GM19372 (cell line): ENCODE results near the gene AFF4.
"Not testable (repeated sequence)": the region's sequence is repeated elsewhere in the genome, so short reads cannot be mapped to it uniquely, and the experiment has no call there.

Experiments
- ATAC-seq: cut with Tn5 transposase; IDR thresholded peaks from one replicate; pipeline ENCODE4 v1.9.1; 2021; ENCODE audit warnings: mild to moderate bottlenecking, low read depth, moderate library complexity; ENCODE audit not compliant: unreplicated experiment

Gene AFF4

GRCh38 chr5:132956166-132956799, 7.2 kb downstream of the AFF4 start:
- not testable (repeated sequence) for ATAC-seq

DNA sequence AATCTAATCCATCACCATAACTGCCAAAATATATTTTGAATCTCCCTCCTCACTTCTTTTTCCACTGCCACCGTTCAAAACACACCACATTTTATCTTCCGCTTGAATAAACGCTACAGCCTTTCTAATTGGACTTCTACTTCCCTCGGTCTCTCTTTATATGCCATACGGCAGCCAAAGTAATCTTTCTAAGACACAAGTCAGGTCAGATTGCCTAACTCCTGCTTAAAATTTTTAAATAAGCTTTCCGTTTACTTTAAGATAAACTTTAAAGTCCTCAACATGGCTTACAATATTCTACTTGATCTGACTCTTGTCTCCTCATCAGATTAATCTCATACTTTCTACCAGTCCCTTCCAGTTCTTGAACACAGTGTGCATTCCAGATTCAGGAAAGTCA, 9.7 kb downstream of the AFF4 start:
- no peak for ATAC-seq

DNA sequence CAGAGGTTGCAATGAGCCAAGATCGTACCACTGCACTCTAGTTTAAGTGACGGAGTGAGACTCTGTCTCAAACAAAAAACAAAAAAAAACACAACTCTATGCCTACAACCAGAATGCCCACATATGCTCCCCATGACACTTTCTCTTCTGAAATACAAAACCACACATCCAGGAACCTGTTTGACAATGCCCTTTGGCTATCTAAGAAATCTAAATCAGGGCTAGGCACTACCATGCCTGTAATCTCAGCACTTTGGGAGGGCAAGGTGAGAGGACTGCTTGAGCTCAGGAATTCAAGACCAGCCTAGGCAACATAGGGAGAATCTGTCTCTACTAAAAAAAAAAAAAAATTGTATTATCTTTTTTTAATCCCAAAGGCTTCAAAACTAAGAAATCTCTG, 10.6 kb downstream of the AFF4 start:
- no peak for ATAC-seq

GRCh38 chr5:132951897-132952296, 11.5 kb downstream of the AFF4 start:
- no peak for ATAC-seq

- ATAC-seq = no peak
Observed at GRCh38 chr5:132949136-132949535, 14.3 kb downstream of the AFF4 start.

DNA sequence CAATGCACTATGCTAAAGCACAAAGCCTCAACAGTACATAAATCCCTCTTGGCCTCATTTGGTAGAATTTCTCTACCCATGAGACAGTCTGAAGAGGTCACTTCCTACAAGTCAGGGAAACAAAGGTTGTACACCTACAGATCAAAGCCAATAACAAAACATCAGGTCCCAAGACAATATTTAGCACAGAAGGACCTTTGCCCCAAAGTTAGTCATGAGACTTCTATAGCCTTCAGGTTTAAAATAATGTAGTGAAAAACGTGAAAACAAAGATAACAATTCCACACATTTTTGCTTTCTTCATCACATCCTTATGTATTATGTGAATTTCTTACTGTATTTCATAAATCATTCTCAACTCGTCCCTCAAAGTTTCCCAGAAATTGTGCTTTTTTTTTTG, 15.8 kb downstream of the AFF4 start:
- ATAC-seq = no peak

- not testable (repeated sequence) for ATAC-seq
Observed at GRCh38 chr5:132945315-132945714, 18.1 kb downstream of the AFF4 start.

GRCh38 chr5:132943362-132944022, 19.9 kb downstream of the AFF4 start:
- ATAC-seq = no peak

DNA sequence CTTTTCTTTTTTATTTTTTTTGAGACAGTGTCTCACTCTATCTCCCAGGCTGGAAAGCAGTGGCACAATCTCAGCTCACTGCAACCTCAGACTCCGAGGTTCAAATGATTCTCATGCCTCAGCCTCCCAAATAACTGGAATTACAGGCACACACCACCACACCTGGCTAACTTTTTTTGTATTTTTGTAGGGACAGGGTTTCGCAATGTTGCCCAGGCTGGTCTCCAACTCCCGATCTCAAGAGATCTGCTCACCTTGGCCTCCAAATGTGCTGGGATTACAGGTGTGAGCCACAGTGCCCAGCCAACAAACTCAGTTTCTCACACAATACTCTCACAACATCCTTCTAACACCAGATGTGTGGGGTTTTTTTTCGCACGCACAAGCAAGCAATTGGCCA, 22.1 kb downstream of the AFF4 start:
- ATAC-seq = no peak

- no peak for ATAC-seq
Observed at GRCh38 chr5:132928062-132928407, 35.4 kb downstream of the AFF4 start.

DNA sequence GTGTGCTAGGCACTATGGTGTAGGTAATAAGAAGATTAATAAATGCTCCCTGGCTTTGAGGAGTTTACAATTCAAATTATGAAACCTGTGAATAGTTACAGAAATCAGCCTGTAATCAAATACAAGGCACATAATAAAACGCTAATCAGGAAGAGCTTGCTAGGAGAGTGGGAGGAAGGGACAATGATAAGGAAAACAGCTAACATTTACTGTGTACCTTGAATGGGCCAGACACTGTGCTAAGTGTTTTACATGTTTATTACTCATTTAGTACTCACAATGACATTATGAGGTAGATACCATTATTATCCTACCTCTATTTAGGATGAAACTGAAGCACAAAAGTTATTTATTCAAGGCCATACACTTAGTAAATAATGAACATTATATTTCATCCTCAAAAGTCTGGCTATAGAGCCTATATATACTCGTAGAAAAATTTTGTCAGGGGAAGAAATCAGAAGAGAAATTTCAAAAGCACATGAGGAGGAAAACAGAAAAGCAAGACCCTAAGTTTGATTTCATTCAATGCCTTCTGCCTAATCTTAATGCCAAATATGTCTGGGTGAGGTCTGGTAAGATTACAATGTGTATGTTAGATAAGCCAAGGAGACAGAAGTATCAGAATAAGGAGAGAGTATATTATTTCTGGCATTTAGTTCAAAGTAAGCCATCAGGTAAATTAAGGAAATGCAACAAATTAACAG, 35.9 kb downstream of the AFF4 start:
- no peak for ATAC-seq

DNA sequence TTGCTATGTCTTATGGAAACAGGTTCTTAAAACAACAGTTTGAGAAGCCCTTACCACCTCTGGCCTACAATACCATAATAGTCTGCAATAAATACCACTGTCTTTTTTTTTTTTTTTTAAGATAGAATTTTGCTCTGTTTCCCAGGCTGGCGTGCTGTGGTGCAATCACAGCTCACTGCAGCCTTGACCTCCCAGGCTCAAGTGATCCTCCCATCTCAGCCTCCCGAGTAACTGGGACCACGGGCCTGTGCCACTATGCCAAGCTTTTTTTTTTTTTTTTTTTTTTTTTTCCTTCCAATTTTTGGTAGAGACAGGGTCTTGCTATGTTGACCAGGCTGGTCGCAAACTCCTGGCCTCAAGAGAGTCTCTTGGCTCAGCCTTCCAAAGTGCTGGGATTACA, 37.0 kb downstream of the AFF4 start:
- ATAC-seq = no peak

DNA sequence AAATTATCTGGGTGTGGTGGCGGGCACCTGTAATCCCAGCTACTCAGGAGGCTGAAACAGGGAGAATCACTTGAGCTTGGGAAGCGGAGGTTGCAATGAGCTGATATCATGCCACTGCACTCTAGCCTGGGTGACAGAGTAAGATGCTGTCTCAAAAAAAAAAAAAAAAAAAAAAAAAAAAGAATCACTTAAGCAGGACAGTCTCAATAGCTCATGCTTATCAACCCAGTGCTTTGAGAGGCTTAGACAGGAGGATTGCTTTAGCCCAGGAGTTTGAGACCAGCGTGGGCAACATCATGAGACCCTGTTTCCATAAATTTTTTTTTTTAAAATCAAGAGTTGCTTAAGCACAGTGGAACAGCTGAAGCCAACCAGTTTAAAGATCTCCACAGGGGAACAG, 47.3 kb downstream of the AFF4 start:
- no peak for ATAC-seq

DNA sequence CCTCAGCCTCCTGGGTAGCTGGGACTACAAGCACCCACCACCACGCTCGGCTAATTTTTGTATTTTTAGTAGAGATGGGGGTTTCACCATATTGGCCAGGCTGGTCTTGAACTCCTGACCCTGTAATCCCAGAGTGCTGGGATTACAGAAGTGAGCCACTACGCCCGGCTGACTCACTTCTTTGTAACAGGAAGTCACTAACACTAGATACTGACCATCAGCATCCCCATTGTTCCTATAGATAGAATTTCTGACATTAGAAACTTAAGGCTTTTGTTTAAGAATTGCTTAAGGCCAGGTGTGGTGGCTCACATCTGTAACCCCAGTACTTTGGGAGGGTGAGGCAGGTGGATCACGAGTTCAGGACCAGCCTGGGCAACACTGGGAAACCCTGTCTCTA, 47.8 kb downstream of the AFF4 start:
- ATAC-seq = no peak

GRCh38 chr5:132909702-132910101, 53.7 kb downstream of the AFF4 start:
- ATAC-seq = no peak

DNA sequence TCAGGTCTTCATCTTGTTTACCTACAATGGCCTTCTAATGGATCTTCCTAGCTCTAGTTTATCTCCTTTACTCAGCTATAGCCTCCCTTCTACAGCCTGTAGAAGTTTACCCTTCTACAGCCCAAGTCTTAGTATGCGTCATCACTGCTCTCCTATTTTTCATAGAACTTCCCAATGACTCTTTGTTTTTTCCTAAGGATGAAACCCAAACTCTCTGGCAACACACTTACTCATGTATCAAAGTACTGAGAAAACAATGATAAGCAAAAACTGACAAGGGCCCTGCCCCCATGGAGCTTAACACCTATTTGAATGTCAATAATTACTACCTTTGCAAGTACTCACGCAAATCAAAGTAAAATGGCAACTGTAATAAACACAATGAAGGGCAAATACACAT, 56.3 kb downstream of the AFF4 start:
- ATAC-seq = no peak

DNA sequence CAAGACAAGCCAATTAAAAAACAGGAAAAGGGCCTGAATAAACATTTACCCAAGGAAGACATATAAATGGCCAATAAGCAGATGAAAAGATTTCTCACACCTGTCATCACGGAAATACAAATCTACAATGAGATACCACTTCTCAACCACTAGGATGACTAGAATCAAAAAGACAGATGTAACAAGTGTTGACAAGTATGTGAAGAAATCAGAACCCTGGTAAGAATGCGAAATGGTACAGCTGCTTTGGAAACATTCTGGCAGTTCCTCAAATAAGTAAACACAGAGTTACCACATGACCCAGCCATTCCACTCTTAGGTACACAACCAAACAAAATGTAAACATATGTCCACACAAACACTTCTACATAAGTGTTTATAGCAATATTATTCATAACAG, 57.5 kb downstream of the AFF4 start:
- ATAC-seq = no peak

DNA sequence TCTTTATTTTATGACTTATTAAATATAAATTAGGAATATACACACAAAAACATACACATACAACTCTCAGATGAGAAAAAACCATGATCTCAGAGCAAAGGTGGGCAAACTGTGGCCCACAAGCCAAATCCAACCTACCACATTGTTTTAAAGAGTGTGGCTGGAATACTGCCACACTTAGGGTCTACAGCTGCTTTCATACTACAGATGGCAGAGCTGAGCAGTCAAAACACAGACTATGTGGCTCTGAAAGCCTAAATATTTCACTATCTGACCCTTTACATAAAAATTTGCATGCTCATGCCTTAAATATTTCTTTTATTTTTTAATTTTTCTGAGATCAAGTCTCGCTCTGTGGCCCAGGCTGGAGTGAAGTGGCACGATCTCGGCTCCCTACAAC, 61.7 kb downstream of the AFF4 start:
- no peak for ATAC-seq

- ATAC-seq = no peak
Observed at GRCh38 chr5:132901036-132901435, 62.4 kb downstream of the AFF4 start.

DNA sequence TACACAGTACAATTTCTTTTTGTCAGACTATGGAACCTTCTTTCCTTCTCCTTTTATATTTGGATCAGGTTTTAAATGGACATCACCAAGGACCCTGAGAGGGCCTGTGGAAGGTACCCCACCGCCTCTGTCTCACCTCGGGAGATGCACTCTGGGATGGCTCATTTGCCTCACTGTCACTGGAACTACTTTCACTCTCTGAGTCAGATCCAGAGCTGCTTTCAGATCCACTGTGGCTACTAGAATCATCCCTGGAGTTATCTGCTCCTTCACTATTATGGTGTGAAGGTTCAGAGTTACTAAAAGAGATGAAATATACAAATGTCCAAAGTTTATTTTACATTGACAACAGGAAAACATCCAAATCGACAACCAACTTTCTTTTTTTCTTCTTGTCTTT, 65.3 kb downstream of the AFF4 start:
- no peak for ATAC-seq

GRCh38 chr5:132896685-132897084, 66.7 kb downstream of the AFF4 start:
- no peak for ATAC-seq

- no peak for ATAC-seq
Observed at GRCh38 chr5:132895719-132896305, 67.6 kb downstream of the AFF4 start.
